GM12878 (cell line): ENCODE data around the gene MAMDC4. TPM values are rescaled to one million over a fixed set of nuclear protein-coding genes. Genes with fewer than 3 reads are reported as not detected.

ENCODE experiments used
- ATAC-seq: fragments of 200-7000 bp; cut with Tn5 transposase; 3 replicates; pipeline ENCODE4 v1.9.1; 2020; ENCODE audit warnings: mild to moderate bottlenecking, moderate library complexity
- BruUV-seq: library from RNA; stranded (reverse); fragments of 400-500 nt; replicated peaks from 2 replicates; lab custom pipeline; 2021; lab: Mats Ljungman, UMichigan
- CTCF ChIA-PET: fragments of 300-600 bp; sonication (Branson Sonifier 250); formaldehyde crosslinking; extraction: SDS; loops from one replicate; lab custom pipeline; 2021; ENCODE audit warnings: inconsistent platforms; lab: Yijun Ruan, JAX
- POLR2A ChIA-PET: fragments of 350-600 bp; formaldehyde crosslinking; extraction: SDS; loops from one replicate; lab custom pipeline; 2021; ENCODE audit warnings: inconsistent platforms; lab: Charles Lee
- RAD21 ChIA-PET: fragments of 300-600 bp; sonication (Branson Sonifier 250); formaldehyde crosslinking; loops from one replicate; lab custom pipeline; 2023; ENCODE audit warnings: antibody characterized with exemption; ENCODE audit not compliant: unreplicated experiment; lab: Charles Lee
- SMC1A ChIA-PET: fragments of 300-600 bp; sonication (Branson Sonifier 250); formaldehyde crosslinking; loops from one replicate; lab custom pipeline; 2023; ENCODE audit not compliant: unreplicated experiment, uncharacterized antibody; lab: Charles Lee
- DNase-seq: peaks from one replicate; pipeline ENCODE4 v3.0.0-alpha.2; 2011; ENCODE audit warnings: low read depth, low spot score
- FAIRE-seq: peaks from 3 replicates; lab custom pipeline; 2011; peaks lifted over from hg19 to GRCh38; lab: Jason Lieb, UNC
- H2AFZ ChIP-seq: 2 replicates; pipeline ENCODE4 v1.6.0; 2011; ENCODE audit warnings: low read depth, low read length, control low read depth; ENCODE audit not compliant: control insufficient read depth
- H3K27ac ChIP-seq: 2 replicates; pipeline ENCODE4 v1.5.1; 2011; ENCODE audit warnings: control low read depth; ENCODE audit not compliant: control insufficient read depth, insufficient read depth
- H3K27me3 ChIP-seq, 2 experiments: replicated peaks in 1 of 2; 2 replicates each; pipeline versions ENCODE4 v1.6.0 to v1.6.1; 2011; ENCODE audit warnings: low read length in 1 of 2; ENCODE audit not compliant: control insufficient read depth in 2 of 2, insufficient read depth in 2 of 2
- H3K36me3 ChIP-seq, 2 experiments: 2 replicates each; pipeline ENCODE4 v1.5.1; 2011; ENCODE audit warnings: low read length in 1 of 2; ENCODE audit not compliant: control insufficient read depth in 2 of 2, insufficient read depth in 2 of 2
- H3K4me1 ChIP-seq: 2 replicates; pipeline ENCODE4 v1.6.1; 2011; ENCODE audit warnings: mild to moderate bottlenecking, low read length, moderate library complexity, mixed read lengths; ENCODE audit not compliant: control insufficient read depth, insufficient read depth
- H3K4me2 ChIP-seq: 2 replicates; pipeline ENCODE4 v1.6.0; 2011; ENCODE audit warnings: control low read depth; ENCODE audit not compliant: control insufficient read depth, insufficient read depth
- H3K4me3 ChIP-seq: fragments of 200-600 bp; sonication (generic); 2 replicates; pipeline ENCODE4 v1.5.1; 2016
- H3K79me2 ChIP-seq: 2 replicates; pipeline ENCODE4 v1.6.0; 2011; ENCODE audit warnings: low read length; ENCODE audit not compliant: control insufficient read depth, insufficient read depth
- H3K9ac ChIP-seq: 2 replicates; pipeline ENCODE4 v1.8.0; 2011; ENCODE audit warnings: low read length, control low read depth, mixed read lengths; ENCODE audit not compliant: control insufficient read depth, insufficient read depth
- H3K9me3 ChIP-seq: replicated peaks from 3 replicates; pipeline ENCODE4 v1.5.1; 2011; ENCODE audit warnings: mild to moderate bottlenecking, low read length; ENCODE audit not compliant: control insufficient read depth, insufficient read depth
- H4K20me1 ChIP-seq: 2 replicates; pipeline ENCODE4 v1.6.0; 2011; ENCODE audit not compliant: control insufficient read depth, insufficient read depth
- BCL11A ChIP-seq: IDR thresholded peaks from 2 replicates; pipeline ENCODE4 v1.6.1; 2011; ENCODE audit warnings: low read depth, low read length
- BMI1 ChIP-seq: fragments of 450-650 bp; IDR thresholded peaks from 2 replicates; pipeline ENCODE4 v1.6.1; 2016; ENCODE audit warnings: mild to moderate bottlenecking, moderate library complexity, borderline replicate concordance
- CBX5 ChIP-seq: sonication (generic); IDR thresholded peaks from 2 replicates; pipeline ENCODE4 v1.6.1; 2016; ENCODE audit warnings: low read depth, moderate library complexity, mild to moderate bottlenecking, inconsistent platforms
- CTCF ChIP-seq, 3 experiments: IDR thresholded peaks in 2 of 3; conservative IDR thresholded peaks in 1 of 3; 2 replicates each; pipeline ENCODE4 v1.5.1; 2011; ENCODE audit warnings: low read depth in 3 of 3, low read length in 3 of 3, mild to moderate bottlenecking in 3 of 3, control low read depth in 2 of 3, moderate library complexity in 2 of 3, inconsistent platforms in 1 of 3, mixed read lengths in 1 of 3; ENCODE audit not compliant: control insufficient read depth in 2 of 3, insufficient read depth in 1 of 3; ENCODE audit errors: extremely low read depth in 1 of 3
- KLF5 ChIP-seq: fragments of 450-650 bp; IDR thresholded peaks from 2 replicates; pipeline ENCODE4 v1.6.1; 2014; ENCODE audit warnings: mild to moderate bottlenecking; ENCODE audit not compliant: partially characterized antibody
- NR2F1 ChIP-seq: fragments of 450-650 bp; conservative IDR thresholded peaks from 2 replicates; pipeline ENCODE4 v1.6.1; 2017; ENCODE audit warnings: mild to moderate bottlenecking
- POLR2A ChIP-seq: IDR thresholded peaks from 2 replicates; pipeline ENCODE4 v1.6.1; 2011; ENCODE audit warnings: low read depth, mild to moderate bottlenecking, low read length
- RAD21 ChIP-seq: IDR thresholded peaks from 2 replicates; pipeline ENCODE4 v1.6.1; 2011; ENCODE audit warnings: mild to moderate bottlenecking, low read depth, low read length, moderate library complexity; ENCODE audit not compliant: insufficient read depth
- RUNX3 ChIP-seq: IDR thresholded peaks from 2 replicates; pipeline ENCODE4 v1.6.1; 2012; ENCODE audit warnings: low read length, inconsistent platforms
- ZNF207 ChIP-seq: fragments of 450-650 bp; IDR thresholded peaks from 2 replicates; pipeline ENCODE4 v1.6.1; 2014; ENCODE audit warnings: antibody characterized with exemption, mild to moderate bottlenecking, borderline replicate concordance
- WGBS: methylation state at CpG from one replicate; pipeline ENCODE4 v1.1.6; 2016; ENCODE audit warnings: low lambda C conversion rate; ENCODE audit not compliant: insufficient replicate concordance, insufficient coverage; ENCODE audit errors: missing lambda C conversion rate; 5-methylcytosine and 5-hydroxymethylcytosine counted together
- in situ Hi-C: fragments of 300-500 bp; cut with MboI; formaldehyde crosslinking; loops from 9 replicates; pipeline ENCODE4 v1.14.3; 2018; ENCODE audit warnings: mixed read lengths
- intact Hi-C: fragments of 100-400 bp; cut with micrococcal nuclease; formaldehyde crosslinking; loops from one replicate; pipeline ENCODE4 v1.14.2; 2022; ENCODE audit not compliant: unreplicated experiment
- polyA plus RNA-seq, 11 experiments: library from polyadenylated mRNA; depleted of rRNA in 4 of 11; unstranded in 6 of 11; stranded (reverse) in 5 of 11; fragments of >200 nt; fragmentation: Nextera tagmentation in 4 of 11; fragmentation: Illumina TruSeq in 1 of 11; extraction: Ambion mirVana in 4 of 11; extraction: Trizol in 1 of 11; gene quantifications; 1 replicate in 1 of 11; 2 replicates in 10 of 11; pipeline versions ENCODE4 v1.2.1 to v1.2.3, GENCODE V29; 2011 to 2016; ENCODE audit warnings: inconsistent platforms in 2 of 11, missing spikeins in 2 of 11, low read depth in 1 of 11
- total RNA-seq, 4 experiments: library from RNA; depleted of rRNA in 3 of 4; stranded (reverse); fragments of >200 nt in 3 of 4; fragmentation: Illumina TruSeq in 1 of 4; extraction: Trizol in 1 of 4; gene quantifications; 2 replicates each; pipeline versions ENCODE4 v1.2.1 to v1.2.3, GENCODE V29; 2013 to 2021

Gene MAMDC4
- total and polyA plus RNA-seq, 10 of the 15 experiments (the other 5 are each of a cell fraction or from before 2014, with no cell fraction given) = 0.22 to 5.7 (median 2.4) TPM; not detected in 1

GRCh38 chr9:136853596-136854112 is 1.5 kb downstream of the MAMDC4 start:
- Histone ChIP-seq H4K20me1 (no peaks in the 10 kb centered on the region; the same call in 1 of the 2 replicates), H3K9me3 (no peaks in the 10 kb centered on the region), H3K27me3 (no peaks in the 10 kb centered on the region), H3K27ac (no peak overlapping the region), H3K4me1 (peaks cover 7% of the 10 kb centered on the region), H3K36me3 (peaks cover 4 to 8% of the 10 kb centered on the region in 2 experiments; a peak in 3 of 4 replicates), H3K79me2 (peaks cover 7% of the 10 kb centered on the region; the same call in 1 of the 2 replicates), H3K4me3 (no peak overlapping the region), H2AFZ (no peak overlapping the region), H3K4me2 (no peak overlapping the region), H3K9ac (no peak overlapping the region)
- 66% methylated on average over 17 of the region's 18 CpGs for WGBS
- FAIRE-seq (no peak), ATAC-seq (peak; percentile 20), DNase-seq (no peak)
- TF ChIP-seq BMI1 (no peak), ZNF207 (no peak), RUNX3 (peak; percentile 27; the same call in 1 of the 2 replicates), CBX5 (no peak), RAD21 (0 out of 2 replicates have a peak, but pooled peaks have one; percentile 30), NR2F1 (0 out of 2 replicates have a peak, but pooled peaks have one; percentile 14), CTCF (IDR thresholded peaks at IDR 0.05 in 2 of 3, conservative IDR thresholded peaks at IDR 0.05 in 1 of 3; ENCODE audit: control insufficient read depth in 2 of 3, extremely low read depth in 1 of 3, insufficient read depth in 1 of 3, low read depth in 3 of 3, low read length in 3 of 3) (peak; percentile 24 to 42 (median 42); a peak in 4 of 6 replicates), KLF5 (no peak), POLR2A (peak; percentile 14; the same call in 1 of the 2 replicates), BCL11A (no peak)
- BruUV-seq = no TSS peak
- intact Hi-C loops (loop anchor here (5.0 kb wide), 1 partner anchor 89 kb away; the partner anchor contains the start of gene FBXW5), in situ Hi-C loops (no loop called here)
- ChIA-PET POLR2A (no interaction called here), CTCF (no interaction called here), RAD21 (no interaction called here), SMC1A (no interaction called here)
